Right atrium auricular region (tissue), 2 donors: ENCODE measurements around the gene ENPP3. TPM values are rescaled to one million over a fixed set of nuclear protein-coding genes. Genes with fewer than 3 reads are reported as not detected.

ENCODE experiments used
- DNase-seq: peaks from one replicate; pipeline ENCODE4 v3.0.0-alpha.2; 2019; ENCODE audit warnings: low spot score
- H3K27ac ChIP-seq, 2 donors: fragments of 200-600 bp; sonication (generic); 1 replicate in 1 of 2; 2 replicates in 1 of 2; pipeline ENCODE4 v1.5.1; 2016 to 2019
- H3K27me3 ChIP-seq, 2 donors: fragments of 200-600 bp; sonication (generic); one replicate each; pipeline versions ENCODE4 v1.5.1 to v1.6.0; 2017 to 2019
- H3K36me3 ChIP-seq: fragments of 200-600 bp; sonication (generic); one replicate; pipeline ENCODE4 v1.5.1; 2016
- H3K4me1 ChIP-seq, 2 donors: fragments of 200-600 bp; sonication (generic); one replicate each; pipeline versions ENCODE4 v1.5.1 to v1.6.0; 2017 to 2019
- H3K4me3 ChIP-seq, 2 donors: fragments of 200-600 bp; sonication (generic); 1 replicate in 1 of 2; 2 replicates in 1 of 2; pipeline ENCODE4 v1.5.1; 2017 to 2019; ENCODE audit warnings: mild to moderate bottlenecking in 1 of 2, moderate library complexity in 1 of 2
- H3K9me3 ChIP-seq, 2 donors: fragments of 200-600 bp; sonication (generic); one replicate each; pipeline ENCODE4 v1.5.1; 2019
- total RNA-seq, 2 donors: library from RNA; depleted of rRNA; stranded (reverse); fragments of >200 nt; gene quantifications; one replicate each; pipeline ENCODE4 v1.1.0, GENCODE V29; 2016
- TF ChIP-seq, protein P1 (sequence below), 2 donors: fragments of 200-600 bp; sonication (generic); IDR thresholded peaks; one replicate each; pipeline ENCODE4 v1.5.1; 2019; ENCODE audit warnings: antibody characterized with exemption in 2 of 2

ENPP3 gene
- total RNA-seq, 2 donors from 2014 or later: 0.16 TPM; not detected in 1

DNA sequence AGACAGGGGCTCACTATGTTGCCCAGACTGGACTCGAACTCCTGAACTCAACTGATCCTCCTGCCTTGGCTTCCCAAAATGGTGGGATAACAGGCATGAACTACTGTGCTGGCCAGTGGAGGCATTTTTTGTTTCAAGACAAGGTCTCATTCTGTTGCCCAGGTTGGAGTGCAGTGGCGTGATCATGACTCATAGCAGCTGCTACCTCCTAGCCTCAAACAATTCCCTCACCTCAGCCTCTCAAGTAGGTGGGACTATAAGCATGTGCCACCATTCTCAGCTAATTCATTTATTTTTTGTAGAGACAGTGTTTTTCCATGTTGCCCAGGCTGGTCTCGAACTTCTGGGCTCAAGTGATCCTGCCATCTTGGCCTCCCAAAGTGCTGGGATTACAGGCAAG lies 17.2 kb downstream of the ENPP3 start:
- H3K27me3 ChIP-seq: no peaks in the 10 kb centered on the region
- TF ChIP-seq, protein P1, sequence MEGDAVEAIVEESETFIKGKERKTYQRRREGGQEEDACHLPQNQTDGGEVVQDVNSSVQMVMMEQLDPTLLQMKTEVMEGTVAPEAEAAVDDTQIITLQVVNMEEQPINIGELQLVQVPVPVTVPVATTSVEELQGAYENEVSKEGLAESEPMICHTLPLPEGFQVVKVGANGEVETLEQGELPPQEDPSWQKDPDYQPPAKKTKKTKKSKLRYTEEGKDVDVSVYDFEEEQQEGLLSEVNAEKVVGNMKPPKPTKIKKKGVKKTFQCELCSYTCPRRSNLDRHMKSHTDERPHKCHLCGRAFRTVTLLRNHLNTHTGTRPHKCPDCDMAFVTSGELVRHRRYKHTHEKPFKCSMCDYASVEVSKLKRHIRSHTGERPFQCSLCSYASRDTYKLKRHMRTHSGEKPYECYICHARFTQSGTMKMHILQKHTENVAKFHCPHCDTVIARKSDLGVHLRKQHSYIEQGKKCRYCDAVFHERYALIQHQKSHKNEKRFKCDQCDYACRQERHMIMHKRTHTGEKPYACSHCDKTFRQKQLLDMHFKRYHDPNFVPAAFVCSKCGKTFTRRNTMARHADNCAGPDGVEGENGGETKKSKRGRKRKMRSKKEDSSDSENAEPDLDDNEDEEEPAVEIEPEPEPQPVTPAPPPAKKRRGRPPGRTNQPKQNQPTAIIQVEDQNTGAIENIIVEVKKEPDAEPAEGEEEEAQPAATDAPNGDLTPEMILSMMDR (IDR thresholded peaks at IDR 0.05): no peak
- H3K4me3 ChIP-seq: no peak overlapping the region
- H3K36me3 ChIP-seq: no peaks in the 10 kb centered on the region
- no peaks in the 10 kb centered on the region for H3K4me1 ChIP-seq
- no peak for DNase-seq
- no peaks in the 10 kb centered on the region for H3K9me3 ChIP-seq
- no peak overlapping the region for H3K27ac ChIP-seq

GRCh38 chr6:131655387-131655786 lies 18.3 kb downstream of the ENPP3 start:
- Histone ChIP-seq H3K27me3 (no peaks in the 10 kb centered on the region), H3K9me3 (no peaks in the 10 kb centered on the region), H3K36me3 (no peaks in the 10 kb centered on the region), H3K27ac (no peak overlapping the region), H3K4me3 (no peak overlapping the region), H3K4me1 (no peaks in the 10 kb centered on the region)
- DNase-seq: no peak
- TF ChIP-seq, protein P1 (IDR thresholded peaks at IDR 0.05): no peak

GRCh38 chr6:131655951-131656350 lies 18.8 kb downstream of the ENPP3 start:
- TF ChIP-seq, protein P1 (IDR thresholded peaks at IDR 0.05): no peak
- H3K4me1 ChIP-seq: no peaks in the 10 kb centered on the region
- H3K4me3 ChIP-seq: no peak overlapping the region
- no peak for DNase-seq
- no peaks in the 10 kb centered on the region for H3K36me3 ChIP-seq
- no peaks in the 10 kb centered on the region for H3K27me3 ChIP-seq
- H3K27ac ChIP-seq: no peak overlapping the region
- no peaks in the 10 kb centered on the region for H3K9me3 ChIP-seq

- Histone ChIP-seq H3K4me3 (no peak overlapping the region), H3K4me1 (no peaks in the 10 kb centered on the region), H3K9me3 (no peaks in the 10 kb centered on the region), H3K36me3 (no peaks in the 10 kb centered on the region), H3K27ac (no peak overlapping the region), H3K27me3 (no peaks in the 10 kb centered on the region)
- no peak for DNase-seq
- TF ChIP-seq, protein P1 (IDR thresholded peaks at IDR 0.05): no peak
Observed at GRCh38 chr6:131656667-131657066, 19.6 kb downstream of the ENPP3 start.

GRCh38 chr6:131657222-131657621 lies 20.1 kb downstream of the ENPP3 start:
- no peaks in the 10 kb centered on the region for H3K36me3 ChIP-seq
- no peak for DNase-seq
- TF ChIP-seq, protein P1 (IDR thresholded peaks at IDR 0.05): no peak
- no peaks in the 10 kb centered on the region for H3K27me3 ChIP-seq
- H3K9me3 ChIP-seq: no peaks in the 10 kb centered on the region
- H3K27ac ChIP-seq: no peak overlapping the region
- H3K4me1 ChIP-seq: no peaks in the 10 kb centered on the region
- no peak overlapping the region for H3K4me3 ChIP-seq

GRCh38 chr6:131657630-131658111 lies 20.6 kb downstream of the ENPP3 start:
- no peak for DNase-seq
- TF ChIP-seq, protein P1 (IDR thresholded peaks at IDR 0.05): no peak
- H3K27ac ChIP-seq: no peak overlapping the region
- H3K36me3 ChIP-seq: no peaks in the 10 kb centered on the region
- no peaks in the 10 kb centered on the region for H3K27me3 ChIP-seq
- no peaks in the 10 kb centered on the region for H3K9me3 ChIP-seq
- no peak overlapping the region for H3K4me3 ChIP-seq
- no peaks in the 10 kb centered on the region for H3K4me1 ChIP-seq
